NCI-H748 (cell line): ENCODE measurements around the gene EYA2.
"Not testable (repeated sequence)": the region's sequence is repeated elsewhere in the genome, so short reads cannot be mapped to it uniquely, and the experiment has no call there.

Experiments used
- DNase-seq: peaks from one replicate; lab custom pipeline; 2025; ENCODE audit not compliant: unreplicated experiment; lab: John Stamatoyannopoulos, UW

EYA2 gene

GRCh38 chr20:47196091-47197081 lies 301.7 kb downstream of the EYA2 start:
- DNase-seq: peak; percentile 23

GRCh38 chr20:47198254-47198671 lies 303.6 kb downstream of the EYA2 start:
- DNase-seq: no peak

- no peak for DNase-seq
Measured at GRCh38 chr20:47198996-47199552, 304.4 kb downstream of the EYA2 start.

GRCh38 chr20:47201074-47201730 lies 306.6 kb downstream of the EYA2 start:
- DNase-seq: no peak

GRCh38 chr20:47202733-47203667 lies 308.4 kb downstream of the EYA2 start:
- DNase-seq: no peak

GRCh38 chr20:47204008-47204849 lies 309.6 kb downstream of the EYA2 start:
- no peak for DNase-seq

GRCh38 chr20:47204850-47205122 lies 310.1 kb downstream of the EYA2 start:
- DNase-seq: not testable (repeated sequence)

GRCh38 chr20:47205577-47206123 lies 311.0 kb downstream of the EYA2 start:
- peak; percentile 76 for DNase-seq

- DNase-seq: not testable (repeated sequence)
Measured at GRCh38 chr20:47206552-47206951, 311.9 kb downstream of the EYA2 start.

GRCh38 chr20:47206962-47207641 lies 312.5 kb downstream of the EYA2 start:
- DNase-seq: no peak

GRCh38 chr20:47208534-47209174 lies 314.0 kb downstream of the EYA2 start:
- DNase-seq: no peak

GRCh38 chr20:47209982-47210381 lies 315.3 kb downstream of the EYA2 start:
- DNase-seq: no peak

- no peak for DNase-seq
Measured at GRCh38 chr20:47210470-47210869, 315.8 kb downstream of the EYA2 start.

GRCh38 chr20:47211036-47211435 lies 316.4 kb downstream of the EYA2 start:
- DNase-seq: no peak

- no peak for DNase-seq
Measured at GRCh38 chr20:47212606-47213207, 318.1 kb downstream of the EYA2 start.

GRCh38 chr20:47213966-47214365 lies 319.3 kb downstream of the EYA2 start:
- DNase-seq: no peak

- no peak for DNase-seq
Measured at GRCh38 chr20:47215653-47216397, 321.2 kb downstream of the EYA2 start.
